ENCODE measurements around the gene DAPK3.

DNA sequence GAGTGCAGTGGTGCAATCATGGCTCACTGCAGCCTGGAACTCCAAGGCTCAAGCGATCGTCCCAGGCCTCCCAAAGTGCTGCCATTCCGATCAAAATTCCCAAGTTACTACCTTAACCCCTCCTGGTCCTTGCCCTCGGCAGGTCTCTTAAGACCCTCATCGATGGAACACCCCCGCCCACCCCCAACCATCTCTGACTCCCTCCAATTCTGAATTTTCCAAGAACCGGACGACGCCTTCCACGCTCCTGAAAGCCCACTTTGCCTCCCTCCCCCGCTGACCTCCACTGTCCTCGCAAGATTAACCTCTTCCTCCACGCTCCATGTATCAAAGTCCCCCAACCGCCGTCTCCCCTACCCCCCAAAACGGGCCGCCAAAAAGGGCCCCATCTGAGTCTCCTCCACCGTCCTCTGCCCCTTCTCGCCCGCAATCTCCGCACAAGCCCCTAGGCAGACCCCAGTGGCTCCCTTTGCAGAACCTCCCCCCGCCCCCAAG lies 539 bp downstream of the DAPK3 start:
- no peak for TF ChIP-seq POLR2A (IDR thresholded peaks at IDR 0.05)
- TF ChIP-seq, protein P1, sequence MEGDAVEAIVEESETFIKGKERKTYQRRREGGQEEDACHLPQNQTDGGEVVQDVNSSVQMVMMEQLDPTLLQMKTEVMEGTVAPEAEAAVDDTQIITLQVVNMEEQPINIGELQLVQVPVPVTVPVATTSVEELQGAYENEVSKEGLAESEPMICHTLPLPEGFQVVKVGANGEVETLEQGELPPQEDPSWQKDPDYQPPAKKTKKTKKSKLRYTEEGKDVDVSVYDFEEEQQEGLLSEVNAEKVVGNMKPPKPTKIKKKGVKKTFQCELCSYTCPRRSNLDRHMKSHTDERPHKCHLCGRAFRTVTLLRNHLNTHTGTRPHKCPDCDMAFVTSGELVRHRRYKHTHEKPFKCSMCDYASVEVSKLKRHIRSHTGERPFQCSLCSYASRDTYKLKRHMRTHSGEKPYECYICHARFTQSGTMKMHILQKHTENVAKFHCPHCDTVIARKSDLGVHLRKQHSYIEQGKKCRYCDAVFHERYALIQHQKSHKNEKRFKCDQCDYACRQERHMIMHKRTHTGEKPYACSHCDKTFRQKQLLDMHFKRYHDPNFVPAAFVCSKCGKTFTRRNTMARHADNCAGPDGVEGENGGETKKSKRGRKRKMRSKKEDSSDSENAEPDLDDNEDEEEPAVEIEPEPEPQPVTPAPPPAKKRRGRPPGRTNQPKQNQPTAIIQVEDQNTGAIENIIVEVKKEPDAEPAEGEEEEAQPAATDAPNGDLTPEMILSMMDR (IDR thresholded peaks at IDR 0.05), result no peak
